Astrocyte (in vitro differentiated cells and primary cell): Measurements from ENCODE around the gene HOXD11. TPM values are rescaled to one million over a fixed set of nuclear protein-coding genes. Genes with fewer than 3 reads are reported as not detected.

Experiments used
- DNase-seq: peaks from one replicate; pipeline ENCODE4 v3.0.0-alpha.2; 2010; ENCODE audit warnings: low read depth
- FAIRE-seq: peaks from 2 replicates; lab custom pipeline; 2011; peaks lifted over from hg19 to GRCh38; lab: Jason Lieb, UNC
- H2AFZ ChIP-seq: 2 replicates; pipeline ENCODE4 v1.6.0; 2012; ENCODE audit warnings: low read depth, low read length, inconsistent platforms
- H3K27ac ChIP-seq: 2 replicates; pipeline ENCODE4 v1.5.1; 2011; ENCODE audit warnings: low read depth, low read length, inconsistent platforms
- H3K27me3 ChIP-seq: 2 replicates; pipeline ENCODE4 v1.6.0; 2011; ENCODE audit warnings: low read length, inconsistent platforms; ENCODE audit not compliant: insufficient read depth
- H3K36me3 ChIP-seq: 2 replicates; pipeline ENCODE4 v1.5.1; 2011; ENCODE audit warnings: low read length, inconsistent platforms; ENCODE audit not compliant: insufficient read depth
- H3K4me1 ChIP-seq: 2 replicates; pipeline ENCODE4 v1.5.1; 2011; ENCODE audit warnings: low read length, inconsistent platforms; ENCODE audit not compliant: insufficient read depth
- H3K4me2 ChIP-seq: 2 replicates; pipeline ENCODE4 v1.6.0; 2012; ENCODE audit warnings: low read length, inconsistent platforms
- H3K4me3 ChIP-seq: 2 replicates; pipeline ENCODE4 v1.5.1; 2011; ENCODE audit warnings: low read depth, mild to moderate bottlenecking, low read length, inconsistent platforms; ENCODE audit not compliant: insufficient read depth
- H3K79me2 ChIP-seq: 2 replicates; pipeline ENCODE4 v1.6.0; 2012; ENCODE audit warnings: mild to moderate bottlenecking, low read length, inconsistent platforms; ENCODE audit not compliant: insufficient read depth
- H3K9ac ChIP-seq: 2 replicates; pipeline ENCODE4 v1.6.0; 2012; ENCODE audit warnings: mild to moderate bottlenecking, low read length, inconsistent platforms
- H3K9me3 ChIP-seq: 2 replicates; pipeline ENCODE4 v1.5.1; 2012; ENCODE audit warnings: low read depth, mild to moderate bottlenecking, low read length, inconsistent platforms; ENCODE audit not compliant: insufficient read depth
- H4K20me1 ChIP-seq: 2 replicates; pipeline ENCODE4 v1.6.0; 2012; ENCODE audit warnings: low read length, inconsistent platforms; ENCODE audit not compliant: insufficient read depth
- H3K27ac Mint-ChIP-seq: one replicate; pipeline ENCODE4 v1.8.0; 2021; ENCODE audit warnings: mild to moderate bottlenecking, mixed read lengths; ENCODE audit not compliant: unreplicated experiment
- H3K27me3 Mint-ChIP-seq: one replicate; pipeline ENCODE4 v1.8.0; 2021; ENCODE audit warnings: low read depth, mixed read lengths; ENCODE audit not compliant: unreplicated experiment
- H3K36me3 Mint-ChIP-seq: one replicate; pipeline ENCODE4 v1.8.0; 2021; ENCODE audit warnings: low read depth, mixed read lengths; ENCODE audit not compliant: unreplicated experiment
- H3K4me1 Mint-ChIP-seq: one replicate; pipeline ENCODE4 v1.8.0; 2021; ENCODE audit warnings: low read depth, mixed read lengths; ENCODE audit not compliant: unreplicated experiment
- H3K4me3 Mint-ChIP-seq: one replicate; pipeline ENCODE4 v1.8.0; 2021; ENCODE audit warnings: mild to moderate bottlenecking, moderate library complexity, mixed read lengths; ENCODE audit not compliant: unreplicated experiment
- H3K9me3 Mint-ChIP-seq: one replicate; pipeline ENCODE4 v1.8.0; 2021; ENCODE audit warnings: mild to moderate bottlenecking, mixed read lengths; ENCODE audit not compliant: unreplicated experiment
- CTCF ChIP-seq: IDR thresholded peaks from 2 replicates; pipeline ENCODE4 v1.5.1; 2011; ENCODE audit warnings: low read depth, mild to moderate bottlenecking, inconsistent platforms, low read length, moderate library complexity; ENCODE audit not compliant: insufficient read depth
- EZH2 ChIP-seq: IDR thresholded peaks from 2 replicates; pipeline ENCODE4 v1.6.1; 2012; ENCODE audit warnings: mild to moderate bottlenecking, low read length, inconsistent platforms; ENCODE audit not compliant: insufficient read depth
- total RNA-seq: library from RNA; stranded (reverse); gene quantifications from 2 replicates; pipeline ENCODE4 v1.2.1, GENCODE V29; 2021

HOXD11 gene
- total RNA-seq, 1 donor from 2014 or later: not detected

- Histone ChIP-seq H4K20me1 (peaks cover 20% of the 10 kb centered on the region), H3K4me3 (no peak overlapping the region), H2AFZ (peak overlapping the region; percentile 34), H3K79me2 (no peaks in the 10 kb centered on the region), H3K4me2 (peak overlapping the region; percentile 44), H3K4me1 (peaks cover 3% of the 10 kb centered on the region), H3K9ac (no peak overlapping the region), H3K27ac (no peak overlapping the region), H3K36me3 (no peaks in the 10 kb centered on the region), H3K27me3 (peaks cover 88% of the 10 kb centered on the region), H3K9me3 (peaks cover 3% of the 10 kb centered on the region)
- H3K4me1 Mint-ChIP-seq: peaks cover 5% of the 10 kb centered on the region
- FAIRE-seq (no peak), DNase-seq (no peak)
- TF ChIP-seq CTCF (no peak), EZH2 (peak; percentile 98)
- H3K9me3 Mint-ChIP-seq: peaks cover 31% of the 10 kb centered on the region
- peaks cover 80% of the 10 kb centered on the region for H3K27me3 Mint-ChIP-seq
- peaks cover 4% of the 10 kb centered on the region for H3K36me3 Mint-ChIP-seq
- H3K27ac Mint-ChIP-seq: peak overlapping the region; percentile 81
- no peak overlapping the region for H3K4me3 Mint-ChIP-seq
Observed at GRCh38 chr2:176080540-176081375, 26.3 kb upstream of the HOXD11 start.

- no peak overlapping the region for H2AFZ ChIP-seq
- H3K9me3 ChIP-seq: peaks cover 3% of the 10 kb centered on the region
- no peak overlapping the region for H3K27ac ChIP-seq
- H3K79me2 ChIP-seq: no peaks in the 10 kb centered on the region
- peak overlapping the region; percentile 81 for H3K27ac Mint-ChIP-seq
- peaks cover 3% of the 10 kb centered on the region for H3K4me1 ChIP-seq
- H3K36me3 Mint-ChIP-seq: peaks cover 4% of the 10 kb centered on the region
- no peak for TF ChIP-seq EZH2
- TF ChIP-seq CTCF: no peak
- no peak overlapping the region for H3K9ac ChIP-seq
- peaks cover 20% of the 10 kb centered on the region for H4K20me1 ChIP-seq
- peaks cover 34% of the 10 kb centered on the region for H3K9me3 Mint-ChIP-seq
- no peak for DNase-seq
- H3K27me3 Mint-ChIP-seq: peaks cover 79% of the 10 kb centered on the region
- no peak overlapping the region for H3K4me2 ChIP-seq
- no peak overlapping the region for H3K4me3 Mint-ChIP-seq
- no peak overlapping the region for H3K4me3 ChIP-seq
- peaks cover 88% of the 10 kb centered on the region for H3K27me3 ChIP-seq
- no peaks in the 10 kb centered on the region for H3K36me3 ChIP-seq
- peaks cover 5% of the 10 kb centered on the region for H3K4me1 Mint-ChIP-seq
- FAIRE-seq: no peak
Observed at GRCh38 chr2:176081376-176081836, 25.7 kb upstream of the HOXD11 start.
